GM18499 (cell line): ENCODE results near the gene PDE8A.
"Not testable (repeated sequence)": the region's sequence is repeated elsewhere in the genome, so short reads cannot be mapped to it uniquely, and the experiment has no call there.

ENCODE experiments used
- ATAC-seq: cut with Tn5 transposase; IDR thresholded peaks from one replicate; pipeline ENCODE4 v1.9.1; 2021; ENCODE audit warnings: moderate number of reproducible peaks; ENCODE audit not compliant: insufficient read depth, unreplicated experiment

Gene PDE8A

GRCh38 chr15:84987351-84987750 lies 5.7 kb downstream of the PDE8A start:
- not testable (repeated sequence) for ATAC-seq

GRCh38 chr15:84987949-84988624 lies 6.4 kb downstream of the PDE8A start:
- ATAC-seq = no peak

GRCh38 chr15:84988909-84989644 lies 7.4 kb downstream of the PDE8A start:
- no peak for ATAC-seq

GRCh38 chr15:84990507-84990906 lies 8.9 kb downstream of the PDE8A start:
- ATAC-seq = no peak

- no peak for ATAC-seq
Measured at GRCh38 chr15:84991014-84991712, 9.5 kb downstream of the PDE8A start.

- no peak for ATAC-seq
Measured at GRCh38 chr15:84992157-84992944, 10.7 kb downstream of the PDE8A start.

GRCh38 chr15:84996055-84996454 lies 14.4 kb downstream of the PDE8A start:
- ATAC-seq = no peak

- ATAC-seq = not testable (repeated sequence)
Measured at GRCh38 chr15:84996714-84997113, 15.1 kb downstream of the PDE8A start.

GRCh38 chr15:84997214-84997613 lies 15.6 kb downstream of the PDE8A start:
- not testable (repeated sequence) for ATAC-seq

- ATAC-seq = no peak
Measured at GRCh38 chr15:85000189-85000864, 18.7 kb downstream of the PDE8A start.

GRCh38 chr15:85000937-85001336 lies 19.3 kb downstream of the PDE8A start:
- no peak for ATAC-seq

- ATAC-seq = no peak
Measured at GRCh38 chr15:85002517-85002916, 20.9 kb downstream of the PDE8A start.

- no peak for ATAC-seq
Measured at GRCh38 chr15:85003593-85004312, 22.1 kb downstream of the PDE8A start.

- ATAC-seq = no peak
Measured at GRCh38 chr15:85004550-85004949, 22.9 kb downstream of the PDE8A start.

GRCh38 chr15:85005319-85005718 lies 23.7 kb downstream of the PDE8A start:
- no peak for ATAC-seq

- ATAC-seq = no peak
Measured at GRCh38 chr15:85005746-85006145, 24.1 kb downstream of the PDE8A start.

- no peak for ATAC-seq
Measured at GRCh38 chr15:85006201-85006600, 24.5 kb downstream of the PDE8A start.

GRCh38 chr15:85006655-85007054 lies 25.0 kb downstream of the PDE8A start:
- ATAC-seq = no peak

GRCh38 chr15:85007137-85007536 lies 25.5 kb downstream of the PDE8A start:
- no peak for ATAC-seq
